Right atrium auricular region (tissue), 2 donors: ENCODE measurements around the gene RSU1. TPM values are rescaled to one million over a fixed set of nuclear protein-coding genes. Genes with fewer than 3 reads are reported as not detected.

Experiments
- DNase-seq: peaks from one replicate; pipeline ENCODE4 v3.0.0-alpha.2; 2019; ENCODE audit warnings: low spot score
- H3K27ac ChIP-seq, 2 donors: fragments of 200-600 bp; sonication (generic); 1 replicate in 1 of 2; 2 replicates in 1 of 2; pipeline ENCODE4 v1.5.1; 2016 to 2019
- H3K27me3 ChIP-seq, 2 donors: fragments of 200-600 bp; sonication (generic); one replicate each; pipeline versions ENCODE4 v1.5.1 to v1.6.0; 2017 to 2019
- H3K36me3 ChIP-seq: fragments of 200-600 bp; sonication (generic); one replicate; pipeline ENCODE4 v1.5.1; 2016
- H3K4me1 ChIP-seq, 2 donors: fragments of 200-600 bp; sonication (generic); one replicate each; pipeline versions ENCODE4 v1.5.1 to v1.6.0; 2017 to 2019
- H3K4me3 ChIP-seq, 2 donors: fragments of 200-600 bp; sonication (generic); 1 replicate in 1 of 2; 2 replicates in 1 of 2; pipeline ENCODE4 v1.5.1; 2017 to 2019; ENCODE audit warnings: mild to moderate bottlenecking in 1 of 2, moderate library complexity in 1 of 2
- H3K9me3 ChIP-seq, 2 donors: fragments of 200-600 bp; sonication (generic); one replicate each; pipeline ENCODE4 v1.5.1; 2019
- CTCF ChIP-seq, 2 donors: fragments of 200-600 bp; sonication (generic); IDR thresholded peaks; one replicate each; pipeline ENCODE4 v1.5.1; 2019; ENCODE audit warnings: antibody characterized with exemption in 2 of 2
- total RNA-seq, 2 donors: library from RNA; depleted of rRNA; stranded (reverse); fragments of >200 nt; gene quantifications; one replicate each; pipeline ENCODE4 v1.1.0, GENCODE V29; 2016

The RSU1 gene
- total RNA-seq, 2 donors from 2014 or later, result 40.3 to 45.4 TPM

GRCh38 chr10:16585103-16585502 is 232.1 kb downstream of the RSU1 start:
- no peak for DNase-seq
- Histone ChIP-seq H3K4me3 (no peak overlapping the region), H3K4me1 (no peaks in the 10 kb centered on the region), H3K27me3 (no peaks in the 10 kb centered on the region), H3K27ac (no peak overlapping the region), H3K36me3 (no peaks in the 10 kb centered on the region), H3K9me3 (no peaks in the 10 kb centered on the region)
- TF ChIP-seq CTCF (IDR thresholded peaks at IDR 0.05), result no peak

- Histone ChIP-seq H3K9me3 (no peaks in the 10 kb centered on the region), H3K4me3 (no peak overlapping the region), H3K27me3 (no peaks in the 10 kb centered on the region), H3K27ac (no peak overlapping the region), H3K36me3 (no peaks in the 10 kb centered on the region), H3K4me1 (no peaks in the 10 kb centered on the region)
- TF ChIP-seq CTCF (IDR thresholded peaks at IDR 0.05), result no peak
- no peak for DNase-seq
These were observed 233.8 kb downstream of the RSU1 start for GRCh38 chr10:16583382-16583781.

- H3K4me3 ChIP-seq, result no peak overlapping the region
- no peak overlapping the region for H3K27ac ChIP-seq
- H3K36me3 ChIP-seq, result no peaks in the 10 kb centered on the region
- no peak for TF ChIP-seq CTCF (IDR thresholded peaks at IDR 0.05)
- H3K27me3 ChIP-seq, result no peaks in the 10 kb centered on the region
- no peak for DNase-seq
- H3K4me1 ChIP-seq, result no peaks in the 10 kb centered on the region
- H3K9me3 ChIP-seq, result no peaks in the 10 kb centered on the region
These were observed 236.0 kb downstream of the RSU1 start for GRCh38 chr10:16581202-16581601.

- no peak for DNase-seq
- H3K27ac ChIP-seq, result no peak overlapping the region
- no peak for TF ChIP-seq CTCF (IDR thresholded peaks at IDR 0.05)
- H3K4me1 ChIP-seq, result peaks cover 0 to 3% of the 10 kb centered on the region in 2 donors
- no peaks in the 10 kb centered on the region for H3K27me3 ChIP-seq
- H3K4me3 ChIP-seq, result no peak overlapping the region
- peaks cover 0 to 4% of the 10 kb centered on the region in 2 donors for H3K9me3 ChIP-seq
- H3K36me3 ChIP-seq, result no peaks in the 10 kb centered on the region
These were observed 246.5 kb downstream of the RSU1 start for GRCh38 chr10:16570731-16571130.

- Histone ChIP-seq H3K4me1 (peaks cover 0 to 5% of the 10 kb centered on the region in 2 donors), H3K4me3 (no peak overlapping the region), H3K9me3 (no peaks in the 10 kb centered on the region), H3K27ac (no peak overlapping the region), H3K27me3 (no peaks in the 10 kb centered on the region), H3K36me3 (no peaks in the 10 kb centered on the region)
- DNase-seq, result no peak
- TF ChIP-seq CTCF (IDR thresholded peaks at IDR 0.05), result no peak
These were observed 250.9 kb downstream of the RSU1 start for GRCh38 chr10:16566202-16566805.

- peaks cover 0 to 5% of the 10 kb centered on the region in 2 donors for H3K4me1 ChIP-seq
- H3K4me3 ChIP-seq, result no peak overlapping the region
- DNase-seq, result no peak
- H3K27ac ChIP-seq, result no peak overlapping the region
- H3K27me3 ChIP-seq, result no peaks in the 10 kb centered on the region
- H3K9me3 ChIP-seq, result no peaks in the 10 kb centered on the region
- no peaks in the 10 kb centered on the region for H3K36me3 ChIP-seq
- no peak for TF ChIP-seq CTCF (IDR thresholded peaks at IDR 0.05)
These were observed 251.6 kb downstream of the RSU1 start for GRCh38 chr10:16565604-16566003.
